ENCODE results near the gene TST.

The TST gene

GRCh38 chr22:36988075-36988832, 31.0 kb downstream of the TST start:
- no peaks in the 10 kb centered on the region for H3K36me3 ChIP-seq (replicated peaks in 1 of 2; ENCODE audit: control insufficient read depth in 2 of 2, insufficient read depth in 2 of 2, low read length in 2 of 2)
- H3K4me3 ChIP-seq (ENCODE audit: low read length in 2 of 2) = no peak overlapping the region
- no peak overlapping the region for H2BK12ac ChIP-seq (ENCODE audit: low read length)
- DNase-seq (ENCODE audit: low spot score) = no peak
- H3K18ac ChIP-seq (ENCODE audit: low read length) = no peak overlapping the region
- no peak overlapping the region for H3K27ac ChIP-seq (replicated peaks; ENCODE audit: low read length)
- H2AFZ ChIP-seq (ENCODE audit: low read length) = no peak overlapping the region
- H3K27me3 ChIP-seq (ENCODE audit: control insufficient read depth in 3 of 3, insufficient read depth in 3 of 3, low read depth in 1 of 3, low read length in 3 of 3) = peaks cover 0 to 7% (median 1%) of the 10 kb centered on the region in 3 experiments
- no peak overlapping the region for H3K23ac ChIP-seq (ENCODE audit: low read depth, low read length, poor library complexity)
- peaks cover 7 to 10% of the 10 kb centered on the region in 2 donors for H3K9me3 ChIP-seq (replicated peaks in 1 of 2; ENCODE audit: control insufficient read depth in 2 of 2, insufficient read depth in 1 of 2, low read depth in 1 of 2, low read length in 2 of 2)
- no peaks in the 10 kb centered on the region for H3K4me1 ChIP-seq (ENCODE audit: control insufficient read depth in 2 of 2, insufficient read depth in 1 of 2, low read depth in 1 of 2, low read length in 2 of 2)
- H4K91ac ChIP-seq (ENCODE audit: low read depth, low read length, poor library complexity) = no peak overlapping the region
- no peak overlapping the region for H2BK5ac ChIP-seq (ENCODE audit: low read length)
- no peaks in the 10 kb centered on the region for H3K79me1 ChIP-seq (ENCODE audit: low read depth, low read length)
- H2BK15ac ChIP-seq (ENCODE audit: low read length) = no peak overlapping the region
- no peak overlapping the region for H2AK5ac ChIP-seq (ENCODE audit: low read depth, low read length)
- no peak overlapping the region for H2BK120ac ChIP-seq (ENCODE audit: low read depth, low read length)
- H3K14ac ChIP-seq (ENCODE audit: low read length) = no peak overlapping the region
- no peak overlapping the region for H3K9ac ChIP-seq (ENCODE audit: low read depth, low read length, poor library complexity)
- WGBS, 2 donors (ENCODE audit: extremely low coverage in 2 of 2, insufficient read length in 2 of 2, insufficient replicate concordance in 1 of 2) = no CpG with 5 or more reads among the region's 12 CpGs
- H4K8ac ChIP-seq (ENCODE audit: low read depth, low read length) = no peak overlapping the region
- no peak overlapping the region for H3K4ac ChIP-seq (ENCODE audit: low read length)
- no peak overlapping the region for H3K4me2 ChIP-seq (ENCODE audit: insufficient read depth, low read length, poor library complexity, severe bottlenecking)

- Histone ChIP-seq H2AK5ac (ENCODE audit: low read depth, low read length) (no peak overlapping the region), H2BK12ac (ENCODE audit: low read length) (no peak overlapping the region), H3K18ac (ENCODE audit: low read length) (no peak overlapping the region), H3K9ac (ENCODE audit: low read depth, low read length, poor library complexity) (no peak overlapping the region), H2AFZ (ENCODE audit: low read length) (no peak overlapping the region), H3K27ac (replicated peaks; ENCODE audit: low read length) (no peak overlapping the region), H3K36me3 (replicated peaks in 1 of 2; ENCODE audit: control insufficient read depth in 2 of 2, insufficient read depth in 2 of 2, low read length in 2 of 2) (no peaks in the 10 kb centered on the region), H3K4ac (ENCODE audit: low read length) (no peak overlapping the region), H3K9me3 (replicated peaks in 1 of 2; ENCODE audit: control insufficient read depth in 2 of 2, insufficient read depth in 1 of 2, low read depth in 1 of 2, low read length in 2 of 2) (peaks cover 7 to 10% of the 10 kb centered on the region in 2 donors), H3K4me2 (ENCODE audit: insufficient read depth, low read length, poor library complexity, severe bottlenecking) (no peak overlapping the region), H3K79me1 (ENCODE audit: low read depth, low read length) (no peaks in the 10 kb centered on the region), H3K4me1 (ENCODE audit: control insufficient read depth in 2 of 2, insufficient read depth in 1 of 2, low read depth in 1 of 2, low read length in 2 of 2) (no peaks in the 10 kb centered on the region), H2BK15ac (ENCODE audit: low read length) (no peak overlapping the region), H4K91ac (ENCODE audit: low read depth, low read length, poor library complexity) (no peak overlapping the region), H3K27me3 (ENCODE audit: control insufficient read depth in 3 of 3, insufficient read depth in 3 of 3, low read depth in 1 of 3, low read length in 3 of 3) (peaks cover 0 to 9% (median 1%) of the 10 kb centered on the region in 3 experiments), H3K14ac (ENCODE audit: low read length) (no peak overlapping the region), H2BK5ac (ENCODE audit: low read length) (no peak overlapping the region), H3K23ac (ENCODE audit: low read depth, low read length, poor library complexity) (no peak overlapping the region), H3K4me3 (ENCODE audit: low read length in 2 of 2) (no peak overlapping the region), H2BK120ac (ENCODE audit: low read depth, low read length) (no peak overlapping the region), H4K8ac (ENCODE audit: low read depth, low read length) (no peak overlapping the region)
- no peak for DNase-seq (ENCODE audit: low spot score)
- no CpG with 5 or more reads among the region's 8 CpGs for WGBS, 2 donors (ENCODE audit: extremely low coverage in 2 of 2, insufficient read length in 2 of 2, insufficient replicate concordance in 1 of 2)
These were observed 32.9 kb downstream of the TST start for GRCh38 chr22:36986242-36986821.

GRCh38 chr22:36985211-36985889, 33.9 kb downstream of the TST start:
- Histone ChIP-seq H2AK5ac (ENCODE audit: low read depth, low read length) (no peak overlapping the region), H3K4me3 (ENCODE audit: low read length in 2 of 2) (no peak overlapping the region), H4K91ac (ENCODE audit: low read depth, low read length, poor library complexity) (no peak overlapping the region), H4K8ac (ENCODE audit: low read depth, low read length) (no peak overlapping the region), H3K36me3 (replicated peaks in 1 of 2; ENCODE audit: control insufficient read depth in 2 of 2, insufficient read depth in 2 of 2, low read length in 2 of 2) (no peaks in the 10 kb centered on the region), H2BK5ac (ENCODE audit: low read length) (no peak overlapping the region), H3K4me2 (ENCODE audit: insufficient read depth, low read length, poor library complexity, severe bottlenecking) (no peak overlapping the region), H3K4me1 (ENCODE audit: control insufficient read depth in 2 of 2, insufficient read depth in 1 of 2, low read depth in 1 of 2, low read length in 2 of 2) (peaks cover 0 to 2% of the 10 kb centered on the region in 2 donors), H3K79me1 (ENCODE audit: low read depth, low read length) (no peaks in the 10 kb centered on the region), H2BK120ac (ENCODE audit: low read depth, low read length) (no peak overlapping the region), H2AFZ (ENCODE audit: low read length) (no peak overlapping the region), H3K27me3 (ENCODE audit: control insufficient read depth in 3 of 3, insufficient read depth in 3 of 3, low read depth in 1 of 3, low read length in 3 of 3) (peaks cover 0 to 7% (median 1%) of the 10 kb centered on the region in 3 experiments), H2BK15ac (ENCODE audit: low read length) (no peak overlapping the region), H3K14ac (ENCODE audit: low read length) (no peak overlapping the region), H3K9me3 (replicated peaks in 1 of 2; ENCODE audit: control insufficient read depth in 2 of 2, insufficient read depth in 1 of 2, low read depth in 1 of 2, low read length in 2 of 2) (peaks cover 7 to 10% of the 10 kb centered on the region in 2 donors), H3K27ac (replicated peaks; ENCODE audit: low read length) (no peak overlapping the region), H3K4ac (ENCODE audit: low read length) (no peak overlapping the region), H3K18ac (ENCODE audit: low read length) (no peak overlapping the region), H3K9ac (ENCODE audit: low read depth, low read length, poor library complexity) (no peak overlapping the region), H3K23ac (ENCODE audit: low read depth, low read length, poor library complexity) (no peak overlapping the region), H2BK12ac (ENCODE audit: low read length) (no peak overlapping the region)
- WGBS, 2 donors (ENCODE audit: extremely low coverage in 2 of 2, insufficient read length in 2 of 2, insufficient replicate concordance in 1 of 2) = no CpG with 5 or more reads among the region's 10 CpGs
- DNase-seq (ENCODE audit: low spot score) = no peak

GRCh38 chr22:36982136-36982535, 37.1 kb downstream of the TST start:
- Histone ChIP-seq H3K4me2 (ENCODE audit: insufficient read depth, low read length, poor library complexity, severe bottlenecking) (no peak overlapping the region), H2BK15ac (ENCODE audit: low read length) (no peak overlapping the region), H2AK5ac (ENCODE audit: low read depth, low read length) (no peak overlapping the region), H3K4me1 (ENCODE audit: control insufficient read depth in 2 of 2, insufficient read depth in 1 of 2, low read depth in 1 of 2, low read length in 2 of 2) (peaks cover 0 to 4% of the 10 kb centered on the region in 2 donors), H3K4me3 (ENCODE audit: low read length in 2 of 2) (no peak overlapping the region), H3K79me1 (ENCODE audit: low read depth, low read length) (no peaks in the 10 kb centered on the region), H2BK120ac (ENCODE audit: low read depth, low read length) (no peak overlapping the region), H3K27ac (replicated peaks; ENCODE audit: low read length) (no peak overlapping the region), H3K27me3 (ENCODE audit: control insufficient read depth in 3 of 3, insufficient read depth in 3 of 3, low read depth in 1 of 3, low read length in 3 of 3) (peaks cover 0 to 5% (median 1%) of the 10 kb centered on the region in 3 experiments), H3K18ac (ENCODE audit: low read length) (no peak overlapping the region), H3K9me3 (replicated peaks in 1 of 2; ENCODE audit: control insufficient read depth in 2 of 2, insufficient read depth in 1 of 2, low read depth in 1 of 2, low read length in 2 of 2) (peaks cover 7 to 10% of the 10 kb centered on the region in 2 donors), H3K9ac (ENCODE audit: low read depth, low read length, poor library complexity) (no peak overlapping the region), H3K14ac (ENCODE audit: low read length) (no peak overlapping the region), H3K23ac (ENCODE audit: low read depth, low read length, poor library complexity) (peak overlapping the region; percentile 36), H2BK5ac (ENCODE audit: low read length) (no peak overlapping the region), H3K4ac (ENCODE audit: low read length) (no peak overlapping the region), H2AFZ (ENCODE audit: low read length) (no peak overlapping the region), H4K8ac (ENCODE audit: low read depth, low read length) (no peak overlapping the region), H2BK12ac (ENCODE audit: low read length) (no peak overlapping the region), H3K36me3 (replicated peaks in 1 of 2; ENCODE audit: control insufficient read depth in 2 of 2, insufficient read depth in 2 of 2, low read length in 2 of 2) (no peaks in the 10 kb centered on the region), H4K91ac (ENCODE audit: low read depth, low read length, poor library complexity) (no peak overlapping the region)
- WGBS, 2 donors (ENCODE audit: extremely low coverage in 2 of 2, insufficient read length in 2 of 2, insufficient replicate concordance in 1 of 2) = no CpG with 5 or more reads among the region's 5 CpGs
- DNase-seq (ENCODE audit: low spot score) = no peak

Measured in neuronal stem cell (in vitro differentiated cells).